ENCODE results near the gene SMG5.
A peak's percentile ranks its signal among the peaks of the same experiment; 100 is the strongest.

Gene SMG5

DNA sequence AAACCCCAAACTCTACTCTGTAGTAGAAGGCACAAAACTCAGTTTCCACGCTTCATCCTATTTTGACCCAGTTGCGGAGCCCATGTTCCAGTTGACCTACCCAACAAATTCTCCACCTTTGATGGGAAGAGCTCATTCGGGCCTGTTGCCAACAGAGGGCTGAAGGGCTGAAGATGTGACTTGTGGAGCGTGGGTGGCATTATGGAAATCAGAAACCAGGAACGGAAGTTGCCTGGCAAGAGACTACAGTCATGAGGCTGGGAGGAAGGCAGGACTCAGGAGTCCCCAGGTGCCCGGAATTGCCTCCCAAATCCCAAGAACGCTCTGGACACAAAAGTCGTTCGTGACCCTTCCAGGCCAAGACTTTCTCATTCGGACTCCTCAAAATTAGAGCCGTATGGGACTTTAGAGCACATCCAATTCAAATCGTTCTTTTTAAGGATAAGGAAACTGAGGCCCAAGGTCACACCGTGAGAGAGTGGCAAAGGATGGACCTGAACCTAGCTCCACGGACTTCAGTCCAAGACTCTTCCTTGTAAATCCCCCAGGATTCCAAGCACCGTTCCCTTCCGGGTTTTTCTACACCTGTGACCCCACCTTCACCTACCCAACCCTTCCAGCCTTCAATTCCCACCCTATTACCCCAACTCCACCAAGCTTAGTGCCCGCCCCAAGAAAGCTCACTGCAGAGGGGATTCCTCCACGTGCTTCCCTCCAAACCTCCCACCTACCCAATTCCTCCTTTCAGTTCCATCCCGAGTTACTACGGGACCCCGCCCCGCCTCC, 739 bp downstream of the SMG5 start:
- no peak for DNase-seq

- DNase-seq, result peak in 1 of 5 donors; percentile 46
Observed at GRCh38 chr1:156281281-156281680, 1.3 kb downstream of the SMG5 start.

GRCh38 chr1:156279837-156280236, 2.8 kb downstream of the SMG5 start:
- no peak for DNase-seq

DNA sequence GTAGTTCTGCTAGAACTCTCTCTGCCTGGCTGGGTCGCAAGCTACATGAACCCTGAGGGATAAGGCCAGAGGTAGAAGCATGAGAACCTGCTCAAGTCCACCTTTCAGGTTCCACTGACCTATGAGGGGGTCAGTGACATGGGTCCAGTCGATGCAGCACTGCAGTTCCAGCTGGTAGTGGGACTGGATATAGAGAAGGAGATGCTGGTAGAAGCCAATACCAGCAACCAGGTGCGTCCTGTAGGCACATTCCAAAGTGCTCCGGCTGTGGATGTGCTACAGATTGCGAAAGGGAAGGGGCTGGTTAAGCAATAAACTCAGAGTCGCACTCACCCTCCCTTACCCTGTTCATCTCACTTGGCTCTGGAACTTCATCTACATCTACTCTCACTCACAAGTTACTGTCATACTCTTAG, 5.7 kb downstream of the SMG5 start:
- no peak for DNase-seq

DNA sequence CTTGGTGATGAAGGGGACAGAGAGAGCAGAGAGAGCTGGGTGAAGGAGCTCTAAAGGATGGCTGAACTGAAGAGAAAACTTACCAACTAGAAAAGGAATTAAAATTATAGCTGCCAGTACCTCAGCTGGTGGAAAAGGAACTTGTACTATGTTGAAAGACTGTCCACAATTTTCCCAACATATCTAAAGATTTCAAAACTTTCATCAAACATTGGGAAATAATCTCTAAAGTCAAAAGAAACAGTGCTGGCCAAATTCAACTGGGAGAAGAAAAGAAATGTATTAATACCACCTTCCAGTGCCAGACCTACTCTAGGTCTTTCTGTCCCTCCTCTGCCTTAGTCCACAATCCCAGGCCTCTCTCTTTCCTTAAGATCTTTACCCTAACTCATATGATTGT, 6.1 kb downstream of the SMG5 start:
- no peak for DNase-seq

DNA sequence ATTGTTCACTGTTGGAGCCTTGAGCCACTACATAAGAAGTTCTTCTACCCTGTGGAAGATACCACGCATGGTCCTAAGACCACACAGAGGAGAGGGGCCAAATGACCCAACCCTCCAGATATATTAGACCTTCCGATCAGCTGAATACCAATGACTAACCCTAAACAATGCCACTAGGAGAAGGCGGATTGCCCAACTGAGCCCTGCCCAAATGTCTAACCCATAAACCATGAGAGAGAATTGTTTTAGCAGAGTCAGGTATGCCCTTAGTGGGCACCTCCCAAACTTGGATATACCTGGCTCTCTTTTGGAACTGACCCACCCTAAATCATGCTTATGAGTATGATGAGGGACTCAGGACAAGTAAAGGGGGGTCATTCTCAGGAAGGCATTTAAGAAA, 12.3 kb downstream of the SMG5 start:
- no peak for DNase-seq

- DNase-seq, result no peak
Observed at GRCh38 chr1:156268336-156268735, 14.3 kb downstream of the SMG5 start.

DNA sequence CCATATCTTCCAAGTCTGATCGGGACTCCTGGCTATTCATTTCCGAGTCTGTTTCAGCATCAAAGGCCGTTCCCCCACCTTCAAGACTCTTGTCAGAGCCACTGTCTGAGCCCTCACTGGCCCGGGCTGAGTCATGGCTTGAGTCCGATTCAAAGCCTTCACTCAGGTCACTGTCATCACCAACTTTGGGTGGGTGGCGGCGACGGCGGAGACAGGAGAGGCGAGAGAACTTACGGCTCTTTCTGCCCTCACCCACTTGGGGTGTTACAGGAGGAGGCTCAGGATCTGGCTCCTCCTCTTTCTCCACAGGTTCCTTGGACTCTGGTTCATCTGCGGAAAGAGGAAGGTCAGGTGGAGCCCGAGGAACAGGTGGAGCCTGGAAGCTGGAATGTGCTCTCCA, 16.6 kb downstream of the SMG5 start:
- no peak for DNase-seq

DNA sequence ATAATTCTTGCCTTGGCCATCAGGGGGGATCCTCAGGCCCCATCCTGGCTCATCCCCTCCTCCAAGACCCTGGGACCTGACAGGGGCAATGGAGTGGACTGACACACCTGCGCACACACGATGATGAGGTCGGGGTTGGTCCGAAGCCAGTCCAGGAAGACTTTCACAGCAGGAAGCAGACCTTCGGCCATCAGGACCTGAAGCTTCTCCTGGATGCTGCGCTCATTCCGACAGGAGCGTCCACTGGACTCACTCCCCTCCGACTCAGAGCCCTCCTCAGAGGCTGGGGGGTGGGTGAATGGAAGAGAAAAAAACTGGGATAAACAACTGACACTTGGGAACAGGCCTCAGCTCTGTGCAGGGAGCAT, 19.4 kb downstream of the SMG5 start:
- no peak for DNase-seq

DNA sequence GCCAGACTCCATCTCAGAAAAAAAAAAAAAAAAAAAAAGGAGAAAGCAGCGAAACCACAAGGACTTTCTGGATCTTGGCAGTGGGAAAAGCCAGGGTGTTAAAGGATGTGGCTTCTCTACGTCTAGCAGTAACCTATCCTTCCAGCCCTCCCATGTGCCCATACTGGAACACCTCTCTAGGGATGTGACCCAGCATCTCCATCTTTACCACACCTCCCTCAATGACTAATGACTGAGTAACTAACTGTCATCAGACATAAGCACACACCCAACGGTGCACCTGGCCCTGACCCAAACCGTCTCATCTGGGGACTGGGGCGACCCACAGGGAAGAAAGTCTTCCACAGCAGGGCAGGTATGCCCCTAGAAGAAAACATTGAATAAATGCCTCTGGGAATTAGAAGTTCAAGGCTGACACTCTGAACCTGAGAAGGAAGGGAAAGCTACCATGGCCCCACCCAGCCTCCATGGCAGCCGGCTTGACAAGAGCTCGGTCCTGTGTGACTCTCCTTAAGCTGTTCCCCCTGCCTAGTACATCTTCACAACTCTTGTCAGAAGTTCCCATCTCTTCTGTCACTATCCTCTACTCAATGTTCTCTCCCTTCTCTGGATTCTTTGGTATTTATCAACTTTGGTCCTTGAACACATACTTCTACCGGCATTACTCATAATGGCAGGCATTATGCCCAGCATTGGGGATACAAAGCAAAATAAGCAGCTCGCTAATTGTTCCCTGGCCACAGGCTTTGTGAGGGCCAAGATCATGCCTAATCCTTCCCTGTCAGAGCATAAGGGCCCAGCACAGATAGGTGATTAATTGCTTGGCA, 20.0 kb downstream of the SMG5 start:
- DNase-seq, result no peak

GRCh38 chr1:156260896-156261295, 21.7 kb downstream of the SMG5 start:
- DNase-seq, result no peak

DNA sequence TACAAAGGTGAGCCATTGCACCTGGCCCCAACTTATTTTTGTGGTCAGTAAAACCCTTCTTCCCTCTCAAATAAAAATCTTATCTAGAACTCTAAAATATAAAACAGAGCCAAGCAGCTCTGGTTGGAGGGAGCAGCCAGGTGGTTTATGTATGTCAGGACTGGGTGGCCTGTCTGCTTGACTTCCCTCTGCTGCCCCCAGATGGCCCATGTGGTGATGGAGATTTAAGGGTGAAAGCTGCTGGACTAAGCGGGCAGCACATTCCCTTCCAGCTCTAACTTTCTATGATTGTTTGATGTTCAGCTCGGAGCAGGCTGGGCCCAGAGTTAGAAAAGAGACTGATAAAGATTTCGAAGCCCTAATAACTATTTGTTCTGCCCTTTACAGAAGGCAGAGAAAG, 22.8 kb downstream of the SMG5 start:
- DNase-seq, result no peak

- DNase-seq, result no peak
Observed at GRCh38 chr1:156258859-156259258, 23.8 kb downstream of the SMG5 start.

DNA sequence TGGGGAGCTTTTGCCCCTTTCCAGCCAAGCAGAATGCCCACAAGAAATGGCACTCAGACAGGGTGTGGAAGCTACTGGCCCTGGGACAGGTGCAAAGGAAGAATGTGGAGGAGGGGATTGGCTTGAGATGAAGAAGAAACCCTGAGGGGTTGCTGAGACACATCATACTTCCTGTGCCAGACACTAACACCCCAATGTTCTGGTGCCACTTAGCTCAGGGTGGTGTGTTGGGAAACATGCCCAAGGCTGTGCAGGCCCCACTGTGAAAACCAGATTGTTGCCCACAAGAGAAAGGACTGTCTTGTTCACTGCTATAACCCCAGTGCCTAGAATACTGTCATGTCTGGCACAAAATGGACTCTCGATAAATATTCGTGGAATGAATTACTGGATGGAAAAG, 24.9 kb downstream of the SMG5 start:
- no peak for DNase-seq

- DNase-seq, result no peak
Observed at GRCh38 chr1:156253634-156254033, 29.0 kb downstream of the SMG5 start.

- no peak for DNase-seq
Observed at GRCh38 chr1:156251527-156251926, 31.1 kb downstream of the SMG5 start.

DNA sequence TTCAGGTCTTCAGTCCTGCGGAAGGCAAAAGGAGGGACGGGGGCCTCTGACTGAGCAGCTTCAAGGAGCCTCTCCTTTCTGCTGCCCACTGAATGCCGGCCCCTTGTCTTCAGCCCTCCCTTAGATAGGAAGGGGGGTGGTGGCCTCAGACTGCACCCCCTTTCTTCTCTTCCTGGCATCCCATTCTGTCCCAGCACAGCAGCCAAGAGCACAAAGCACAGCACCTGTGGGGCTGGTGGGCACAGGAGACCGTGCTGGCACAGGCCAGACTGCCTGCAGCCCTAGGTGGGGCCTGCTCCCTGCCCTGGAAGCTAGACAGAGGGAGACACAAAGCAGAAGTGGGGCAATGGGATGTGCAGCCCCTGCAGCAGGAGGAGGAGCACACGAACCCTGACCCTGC, 33.0 kb downstream of the SMG5 start:
- DNase-seq, result no peak

- DNase-seq, result no peak
Observed at GRCh38 chr1:156248323-156248683, 34.3 kb downstream of the SMG5 start.

DNA sequence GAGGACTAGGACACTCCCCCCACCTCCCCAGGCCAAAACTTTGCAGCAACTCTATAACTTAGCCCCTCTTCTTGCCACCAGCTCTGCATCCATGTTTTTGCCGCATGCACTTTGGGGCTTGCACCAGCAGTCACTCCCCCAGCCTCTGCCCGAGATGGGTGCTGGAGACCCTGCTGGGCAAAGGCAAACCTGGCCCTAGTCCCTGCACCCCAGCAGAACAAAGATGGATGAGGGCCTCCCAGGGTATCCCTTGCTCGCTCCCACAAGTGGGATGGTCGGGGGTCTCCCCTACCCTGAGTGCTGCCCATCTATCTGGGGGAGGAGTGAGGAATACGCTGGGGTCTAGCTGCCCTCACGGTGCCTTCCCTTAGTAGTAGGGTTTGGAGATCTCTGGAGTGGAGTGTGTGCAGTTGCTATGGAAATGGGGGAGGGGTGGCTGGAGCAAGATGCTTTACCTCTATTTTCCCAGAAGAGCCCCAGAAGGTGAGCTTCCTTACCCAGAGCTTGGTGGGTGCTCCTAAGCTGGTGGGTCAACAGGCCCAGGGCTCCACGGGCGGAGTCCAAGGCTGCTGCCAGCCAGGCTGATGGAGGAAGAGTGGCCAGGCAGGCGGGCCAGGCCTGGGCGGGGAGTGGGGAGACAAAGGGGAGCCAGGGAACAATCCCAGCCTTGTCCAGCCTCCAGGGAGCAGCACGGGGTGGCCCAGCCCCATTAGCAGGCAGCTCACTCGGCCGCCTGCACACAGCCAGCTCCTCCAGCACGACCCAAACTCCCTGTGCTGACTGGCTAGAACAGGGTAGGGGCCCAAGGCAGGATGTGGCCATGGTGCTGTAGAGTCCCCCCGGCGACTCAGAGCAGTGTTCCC, 34.9 kb downstream of the SMG5 start, which contains the start of gene PAQR6:
TSS of gene PAQR6 (minus strand) at position 597 of the 863 bp plus-strand sequence. CDS start 1,325 bp downstream, outside the sequence.
- no peak for DNase-seq

DNA sequence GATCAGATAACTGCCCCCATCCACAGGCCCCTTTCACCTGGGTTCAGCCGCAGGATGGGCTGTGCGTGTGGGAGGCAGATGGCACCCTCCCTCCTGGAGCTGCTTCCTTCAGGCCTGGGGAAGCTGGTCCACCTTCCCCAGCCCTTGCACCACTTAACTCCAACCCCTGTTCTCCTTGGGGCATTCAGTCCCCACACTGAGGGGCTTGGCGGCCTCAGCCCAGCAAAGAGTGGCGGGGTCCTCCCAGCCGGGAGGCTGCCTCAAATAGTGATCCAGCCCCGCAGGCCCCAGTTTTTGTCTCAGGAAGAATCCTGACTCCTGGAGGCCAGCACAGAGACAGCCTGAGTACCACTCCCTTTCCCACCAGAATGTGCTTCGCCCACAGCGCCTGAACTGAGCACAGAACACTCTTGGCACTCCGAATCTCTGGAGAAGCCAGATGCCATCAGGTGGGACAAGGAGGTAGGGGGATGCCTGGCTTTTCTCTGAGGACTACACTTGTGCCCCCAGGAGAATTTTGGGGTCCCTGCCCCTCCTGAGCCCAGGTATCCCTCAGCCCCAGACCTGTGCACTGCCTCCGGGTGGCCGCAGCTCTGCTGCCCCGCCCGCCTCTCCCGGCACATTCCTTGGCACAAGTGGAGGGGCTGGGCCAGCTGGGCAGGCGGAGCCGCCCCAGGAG, 35.7 kb downstream of the SMG5 start:
- DNase-seq, result no peak

GRCh38 chr1:156246241-156246780, 36.3 kb downstream of the SMG5 start:
- DNase-seq, result no peak
